H9 (cell line): ENCODE results near the gene AIG1. TPM values are rescaled to one million over a fixed set of nuclear protein-coding genes. Genes with fewer than 3 reads are reported as not detected.

Experiments used
- DNase-seq: peaks from one replicate; pipeline ENCODE4 v3.0.0-alpha.2; 2017
- H2AFZ ChIP-seq: one replicate; pipeline ENCODE4 v1.6.1; 2013; ENCODE audit warnings: mild to moderate bottlenecking, low read length, control low read depth, moderate library complexity
- H2AK5ac ChIP-seq: 2 replicates; pipeline ENCODE4 v1.6.1; 2013; ENCODE audit warnings: low read length, control low read depth, mixed read lengths; ENCODE audit not compliant: insufficient read length
- H2BK120ac ChIP-seq: one replicate; pipeline ENCODE4 v1.6.1; 2013; ENCODE audit warnings: low read depth, mild to moderate bottlenecking, low read length, control low read depth, inconsistent platforms; ENCODE audit not compliant: poor library complexity, severe bottlenecking
- H2BK12ac ChIP-seq: 2 replicates; pipeline ENCODE4 v1.6.1; 2013; ENCODE audit warnings: low read length, control low read depth, mixed read lengths, low read depth; ENCODE audit not compliant: insufficient read length
- H2BK15ac ChIP-seq: 2 replicates; pipeline ENCODE4 v1.6.1; 2013; ENCODE audit warnings: low read depth, low read length, control low read depth
- H2BK20ac ChIP-seq: one replicate; pipeline ENCODE4 v1.6.1; 2013; ENCODE audit warnings: low read depth, mild to moderate bottlenecking, low read length, control low read depth, inconsistent platforms; ENCODE audit not compliant: poor library complexity, severe bottlenecking
- H2BK5ac ChIP-seq: 2 replicates; pipeline ENCODE4 v1.6.1; 2013; ENCODE audit warnings: low read length, control low read depth, mixed read lengths; ENCODE audit not compliant: insufficient read length
- H3K14ac ChIP-seq: 2 replicates; pipeline ENCODE4 v1.6.1; 2013; ENCODE audit warnings: low read length, control low read depth; ENCODE audit not compliant: insufficient read depth
- H3K18ac ChIP-seq: 2 replicates; pipeline ENCODE4 v1.6.1; 2013; ENCODE audit warnings: low read depth, mild to moderate bottlenecking, mixed read lengths, low read length, control low read depth; ENCODE audit not compliant: insufficient read length
- H3K23ac ChIP-seq: 2 replicates; pipeline ENCODE4 v1.6.1; 2013; ENCODE audit warnings: low read length, control low read depth, mixed read lengths, low read depth; ENCODE audit not compliant: insufficient read length
- H3K23me2 ChIP-seq: 2 replicates; pipeline ENCODE4 v1.6.1; 2013; ENCODE audit warnings: low read depth, mild to moderate bottlenecking, mixed read lengths, low read length, control low read depth; ENCODE audit not compliant: insufficient read length, poor library complexity, severe bottlenecking
- H3K27ac ChIP-seq: 2 replicates; pipeline ENCODE4 v1.5.1; 2013; ENCODE audit warnings: low read length, control low read depth, mixed read lengths, low read depth; ENCODE audit not compliant: insufficient read length
- H3K27me3 ChIP-seq: 2 replicates; pipeline ENCODE4 v1.6.1; 2013; ENCODE audit warnings: low read length, control low read depth, inconsistent platforms; ENCODE audit not compliant: insufficient read depth
- H3K4ac ChIP-seq: 2 replicates; pipeline ENCODE4 v1.6.1; 2013; ENCODE audit warnings: low read depth, mild to moderate bottlenecking, control low read depth, inconsistent platforms, low read length, moderate library complexity
- H3K4me1 ChIP-seq: 2 replicates; pipeline ENCODE4 v1.6.1; 2013; ENCODE audit warnings: low read length, control low read depth, inconsistent platforms; ENCODE audit not compliant: insufficient read depth
- H3K4me2 ChIP-seq: 2 replicates; pipeline ENCODE4 v1.6.1; 2013; ENCODE audit warnings: low read length, control low read depth, mixed read lengths; ENCODE audit not compliant: insufficient read length, insufficient read depth
- H3K56ac ChIP-seq: 2 replicates; pipeline ENCODE4 v1.6.1; 2013; ENCODE audit warnings: low read depth, mild to moderate bottlenecking, mixed read lengths, low read length, control low read depth; ENCODE audit not compliant: insufficient read length
- H3K79me1 ChIP-seq: 2 replicates; pipeline ENCODE4 v1.6.1; 2013; ENCODE audit warnings: low read depth, mild to moderate bottlenecking, moderate library complexity, low read length, control low read depth, inconsistent platforms; ENCODE audit not compliant: insufficient read depth, poor library complexity, severe bottlenecking
- H3K79me2 ChIP-seq: 2 replicates; pipeline ENCODE4 v1.6.1; 2013; ENCODE audit warnings: low read length, control low read depth, inconsistent platforms; ENCODE audit not compliant: insufficient read depth
- H3K9ac ChIP-seq: 2 replicates; pipeline ENCODE4 v1.6.1; 2013; ENCODE audit warnings: low read length, control low read depth, mixed read lengths; ENCODE audit not compliant: insufficient read length; ENCODE audit errors: extremely low read depth
- H3K9me3 ChIP-seq: one replicate; pipeline ENCODE4 v1.6.1; 2013; ENCODE audit warnings: low read depth, low read length, inconsistent platforms; ENCODE audit not compliant: control insufficient read depth
- H3T11ph ChIP-seq: one replicate; pipeline ENCODE4 v1.6.1; 2013; ENCODE audit warnings: mild to moderate bottlenecking, low read length, control low read depth, inconsistent platforms
- H4K20me1 ChIP-seq: one replicate; pipeline ENCODE4 v1.6.1; 2013; ENCODE audit not compliant: control insufficient read depth, insufficient read length, insufficient read depth
- H4K5ac ChIP-seq: 2 replicates; pipeline ENCODE4 v1.6.1; 2013; ENCODE audit warnings: low read depth, mild to moderate bottlenecking, mixed read lengths, low read length, control low read depth; ENCODE audit not compliant: insufficient read length
- H4K8ac ChIP-seq: replicated peaks from 2 replicates; pipeline ENCODE4 v1.6.1; 2013; ENCODE audit warnings: low read length, control low read depth, mixed read lengths, low read depth; ENCODE audit not compliant: insufficient read length
- H4K91ac ChIP-seq: 2 replicates; pipeline ENCODE4 v1.6.1; 2013; ENCODE audit warnings: low read depth, mild to moderate bottlenecking, moderate library complexity, mixed read lengths, low read length, control low read depth; ENCODE audit not compliant: insufficient read length
- H3K27ac Mint-ChIP-seq, 3 experiments: 2 replicates in 2 of 3; 3 replicates in 1 of 3; pipeline ENCODE4 v1.8.0; 2020 to 2021; ENCODE audit warnings: mixed read lengths in 3 of 3, mild to moderate bottlenecking in 1 of 3, moderate library complexity in 1 of 3
- H3K27me3 Mint-ChIP-seq: 2 replicates; pipeline ENCODE4 v1.8.0; 2021; ENCODE audit warnings: low read depth, mild to moderate bottlenecking, moderate library complexity, mixed read lengths
- H3K36me3 Mint-ChIP-seq, 3 experiments: 2 replicates in 2 of 3; 3 replicates in 1 of 3; pipeline ENCODE4 v1.8.0; 2020 to 2021; ENCODE audit warnings: low read depth in 3 of 3, mixed read lengths in 3 of 3; ENCODE audit not compliant: insufficient read depth in 1 of 3
- H3K4me1 Mint-ChIP-seq, 2 experiments: 2 replicates each; pipeline ENCODE4 v1.8.0; 2020; ENCODE audit warnings: mixed read lengths in 2 of 2
- H3K4me3 Mint-ChIP-seq, 2 experiments: 2 replicates in 1 of 2; 3 replicates in 1 of 2; pipeline ENCODE4 v1.8.0; 2020 to 2021; ENCODE audit warnings: mild to moderate bottlenecking in 2 of 2, mixed read lengths in 2 of 2, moderate library complexity in 1 of 2
- H3K9me3 Mint-ChIP-seq, 2 experiments: 2 replicates in 1 of 2; 3 replicates in 1 of 2; pipeline ENCODE4 v1.8.0; 2020; ENCODE audit warnings: mild to moderate bottlenecking in 2 of 2, mixed read lengths in 2 of 2, moderate library complexity in 1 of 2
- WGBS: extraction: QIAGEN DNeasy Blood & Tissue Kit; methylation state at CpG from one replicate; pipeline ENCODE4 v1.1.7; 2013; ENCODE audit warnings: missing lambda C conversion rate, low lambda C conversion rate, mixed read lengths; ENCODE audit not compliant: insufficient read length; ENCODE audit errors: extremely low coverage; 5-methylcytosine and 5-hydroxymethylcytosine counted together
- total RNA-seq: library from RNA; stranded (reverse); gene quantifications from 2 replicates; pipeline ENCODE4 v1.2.1, GENCODE V29; 2021
- TF ChIP-seq, protein P1 (sequence below): fragments of 200-600 bp; sonication (generic); conservative IDR thresholded peaks from 3 replicates; pipeline ENCODE4 v1.8.0; 2021; ENCODE audit warnings: antibody characterized with exemption, mild to moderate bottlenecking

The AIG1 gene
- total RNA-seq, 1 experiment from 2014 or later: 44.6 TPM

DNA sequence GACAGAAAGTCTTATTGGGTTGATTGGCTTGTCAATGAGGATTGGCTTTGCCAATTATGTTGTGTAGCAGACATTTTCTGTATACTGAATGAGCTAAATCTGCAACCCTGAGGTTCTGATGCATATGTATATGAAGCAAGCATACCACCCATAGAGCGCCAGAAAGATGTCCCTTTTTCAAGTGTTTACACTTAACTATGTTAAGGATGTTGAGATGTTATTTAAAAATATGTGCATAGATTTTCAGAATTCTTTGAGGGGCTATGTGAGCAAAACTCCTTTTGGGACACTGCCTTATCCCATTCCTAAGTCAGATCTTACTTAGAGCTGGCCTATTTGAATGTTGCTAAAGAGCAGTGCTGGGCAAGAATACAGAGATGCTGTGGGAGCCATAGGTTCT lies 1.9 kb downstream of the AIG1 start:
- Histone ChIP-seq H3K79me1 (no peaks in the 10 kb centered on the region), H3K56ac (no peak overlapping the region), H3K14ac (no peak overlapping the region), H3K79me2 (no peaks in the 10 kb centered on the region), H3K4me1 (peaks cover 14% of the 10 kb centered on the region), H2BK12ac (no peak overlapping the region), H3K9me3 (no peaks in the 10 kb centered on the region), H2BK120ac (no peak overlapping the region), H2AFZ (no peak overlapping the region), H3K4ac (no peak overlapping the region), H3K18ac (no peak overlapping the region), H3K4me2 (peak overlapping the region; percentile 60), H2AK5ac (no peak overlapping the region), H2BK15ac (no peak overlapping the region), H3K23ac (no peak overlapping the region), H3K23me2 (peaks cover 5% of the 10 kb centered on the region), H4K5ac (no peak overlapping the region), H3K27ac (peak overlapping the region; percentile 37), H3K27me3 (no peaks in the 10 kb centered on the region), H2BK20ac (no peak overlapping the region), H4K20me1 (no peaks in the 10 kb centered on the region), H4K8ac (no peak overlapping the region), H3T11ph (no peak overlapping the region), H4K91ac (no peak overlapping the region), H2BK5ac (no peak overlapping the region), H3K9ac (no peak overlapping the region)
- Mint-ChIP-seq H3K27ac (peak overlapping the region in 2 of 3 experiments; percentile 84 to 97; a peak in 6 of 7 replicates), H3K36me3 (peaks cover 4 to 20% (median 10%) of the 10 kb centered on the region in 3 experiments; a peak in 6 of 7 replicates), H3K27me3 (no peaks in the 10 kb centered on the region), H3K9me3 (no peaks in the 10 kb centered on the region; a peak in 1 of 5 replicates), H3K4me1 (peaks cover 51% of the 10 kb centered on the region in 2 experiments), H3K4me3 (peak overlapping the region; percentile 93 to 95; a peak in 4 of 5 replicates)
- WGBS: no CpG with 5 or more reads among the region's 1 CpG
- no peak for DNase-seq
- TF ChIP-seq, protein P1, sequence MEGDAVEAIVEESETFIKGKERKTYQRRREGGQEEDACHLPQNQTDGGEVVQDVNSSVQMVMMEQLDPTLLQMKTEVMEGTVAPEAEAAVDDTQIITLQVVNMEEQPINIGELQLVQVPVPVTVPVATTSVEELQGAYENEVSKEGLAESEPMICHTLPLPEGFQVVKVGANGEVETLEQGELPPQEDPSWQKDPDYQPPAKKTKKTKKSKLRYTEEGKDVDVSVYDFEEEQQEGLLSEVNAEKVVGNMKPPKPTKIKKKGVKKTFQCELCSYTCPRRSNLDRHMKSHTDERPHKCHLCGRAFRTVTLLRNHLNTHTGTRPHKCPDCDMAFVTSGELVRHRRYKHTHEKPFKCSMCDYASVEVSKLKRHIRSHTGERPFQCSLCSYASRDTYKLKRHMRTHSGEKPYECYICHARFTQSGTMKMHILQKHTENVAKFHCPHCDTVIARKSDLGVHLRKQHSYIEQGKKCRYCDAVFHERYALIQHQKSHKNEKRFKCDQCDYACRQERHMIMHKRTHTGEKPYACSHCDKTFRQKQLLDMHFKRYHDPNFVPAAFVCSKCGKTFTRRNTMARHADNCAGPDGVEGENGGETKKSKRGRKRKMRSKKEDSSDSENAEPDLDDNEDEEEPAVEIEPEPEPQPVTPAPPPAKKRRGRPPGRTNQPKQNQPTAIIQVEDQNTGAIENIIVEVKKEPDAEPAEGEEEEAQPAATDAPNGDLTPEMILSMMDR: no peak
